Rectal smooth muscle tissue (tissue), 1 donor: ENCODE results near the gene AVPR1A.
"Not testable (repeated sequence)": the region's sequence is repeated elsewhere in the genome, so short reads cannot be mapped to it uniquely, and the experiment has no call there.

Experiments
- H3K27ac ChIP-seq: one replicate; pipeline ENCODE4 v1.7.0; 2013; ENCODE audit warnings: low read depth, low read length, inconsistent platforms
- H3K27me3 ChIP-seq: one replicate; pipeline ENCODE4 v1.7.0; 2013; ENCODE audit warnings: low read length; ENCODE audit not compliant: control insufficient read depth, insufficient read depth
- H3K36me3 ChIP-seq: one replicate; pipeline ENCODE4 v1.7.0; 2013; ENCODE audit warnings: low read length; ENCODE audit not compliant: control insufficient read depth, insufficient read depth
- H3K4me1 ChIP-seq: one replicate; pipeline ENCODE4 v1.7.0; 2013; ENCODE audit warnings: low read length; ENCODE audit not compliant: control insufficient read depth, insufficient read depth
- H3K4me3 ChIP-seq: one replicate; pipeline ENCODE4 v1.7.0; 2013; ENCODE audit warnings: low read length
- H3K9ac ChIP-seq: one replicate; pipeline ENCODE4 v1.7.0; 2013; ENCODE audit warnings: low read length

AVPR1A gene

DNA sequence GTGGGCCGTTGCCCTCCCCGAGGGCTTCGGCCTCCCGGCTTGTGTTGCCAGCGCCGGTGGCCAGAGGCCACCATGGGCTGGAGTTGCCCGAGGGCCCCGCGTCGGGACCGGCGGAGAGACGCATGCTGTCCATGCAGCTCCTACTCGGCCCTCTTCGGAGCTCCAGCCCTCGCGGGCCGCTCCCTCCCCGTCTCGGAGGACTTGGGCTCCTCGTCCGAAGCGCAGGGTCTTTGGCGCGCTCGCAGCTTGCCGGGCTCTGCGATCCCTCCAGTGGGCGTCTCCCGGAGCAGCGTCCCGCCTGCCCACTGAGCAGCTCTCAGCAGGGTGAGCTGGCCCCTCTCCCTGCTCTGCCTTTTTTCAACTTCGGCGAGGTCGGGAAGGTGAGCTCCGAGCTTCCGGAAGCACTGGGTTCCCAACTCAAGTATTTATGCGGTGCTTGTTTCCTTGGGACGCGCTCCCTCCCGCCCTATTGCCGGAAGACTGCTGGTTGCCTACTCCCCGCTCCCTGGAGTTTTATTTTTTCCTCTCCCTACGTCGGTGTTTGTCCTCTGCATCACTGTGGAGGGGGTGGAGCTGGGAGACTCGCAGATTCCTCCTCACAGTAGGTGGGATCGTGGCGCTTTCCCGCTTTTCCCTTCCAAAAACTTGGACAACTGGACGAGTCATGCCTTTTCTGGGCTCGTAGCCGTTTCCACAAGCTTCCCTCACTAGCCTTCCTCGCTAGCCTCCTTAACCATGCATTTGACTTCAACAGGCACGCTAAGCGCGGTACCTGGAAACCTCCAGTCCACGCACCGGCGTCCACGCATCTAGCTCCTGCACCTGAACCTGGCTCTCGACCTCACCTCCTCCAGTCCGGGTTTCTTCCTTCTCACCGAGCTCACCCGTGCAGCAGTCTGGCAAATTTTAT, at the start of gene AVPR1A:
AVPR1A (minus strand) TSS at position 489 of the 910 bp plus-strand sequence; CDS start at position 124, 365 bp downstream.
- Histone ChIP-seq H3K27ac (no peak within 1 kb of the TSS), H3K4me3 (peak within 1 kb of the TSS; percentile 56), H3K36me3 (no peaks in the 10 kb centered on the region), H3K4me1 (no peaks in the 10 kb centered on the region), H3K27me3 (peaks cover 17% of the 10 kb centered on the region), H3K9ac (no peak within 1 kb of the TSS)

DNA sequence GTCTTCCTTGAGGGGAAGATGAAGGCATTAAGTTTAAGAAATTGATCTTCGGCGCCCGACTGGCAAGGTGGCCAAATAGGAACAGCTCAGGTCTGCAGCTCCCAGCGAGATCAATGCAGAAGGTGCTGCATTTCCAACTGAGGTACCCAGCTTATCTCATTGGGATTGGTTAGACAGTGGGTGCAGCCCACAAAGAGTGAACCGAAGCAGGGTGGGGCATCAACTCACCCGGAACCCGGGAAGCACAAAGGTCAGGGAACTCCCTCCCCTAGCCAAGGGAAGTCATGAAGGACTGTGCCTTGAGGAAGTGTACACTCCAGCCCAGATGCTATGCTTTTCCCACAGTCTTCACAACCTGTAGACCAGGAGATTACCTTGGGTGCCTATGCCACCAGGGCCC, 45.2 kb upstream of the AVPR1A start:
- no peak overlapping the region for H3K4me3 ChIP-seq
- H3K4me1 ChIP-seq, result no peaks in the 10 kb centered on the region
- no peaks in the 10 kb centered on the region for H3K27me3 ChIP-seq
- no peak overlapping the region for H3K9ac ChIP-seq
- H3K36me3 ChIP-seq, result no peaks in the 10 kb centered on the region
- H3K27ac ChIP-seq, result no peak overlapping the region

DNA sequence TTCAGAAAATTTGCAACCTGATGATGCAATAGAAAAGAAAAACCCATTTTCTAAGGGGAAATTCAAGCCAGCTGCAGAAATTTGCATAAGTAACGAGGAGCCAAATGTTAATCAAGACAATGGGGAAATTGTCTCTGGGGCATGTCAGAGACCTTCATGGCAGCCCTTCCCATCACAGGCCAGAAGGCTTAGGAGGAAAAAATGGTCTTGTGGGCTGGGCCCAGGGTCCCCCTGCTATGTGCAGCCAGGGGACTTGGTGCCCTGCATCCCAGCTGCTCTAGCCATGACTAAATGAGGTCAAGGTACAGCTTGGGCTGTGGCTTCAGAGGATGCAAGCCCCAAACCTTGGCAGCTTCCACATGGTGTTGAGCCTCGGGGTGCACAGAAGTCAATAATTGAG, 28.2 kb upstream of the AVPR1A start:
- H3K4me3 ChIP-seq, result no peak overlapping the region
- no peaks in the 10 kb centered on the region for H3K4me1 ChIP-seq
- no peak overlapping the region for H3K27ac ChIP-seq
- no peaks in the 10 kb centered on the region for H3K36me3 ChIP-seq
- H3K9ac ChIP-seq, result no peak overlapping the region
- H3K27me3 ChIP-seq, result no peaks in the 10 kb centered on the region

DNA sequence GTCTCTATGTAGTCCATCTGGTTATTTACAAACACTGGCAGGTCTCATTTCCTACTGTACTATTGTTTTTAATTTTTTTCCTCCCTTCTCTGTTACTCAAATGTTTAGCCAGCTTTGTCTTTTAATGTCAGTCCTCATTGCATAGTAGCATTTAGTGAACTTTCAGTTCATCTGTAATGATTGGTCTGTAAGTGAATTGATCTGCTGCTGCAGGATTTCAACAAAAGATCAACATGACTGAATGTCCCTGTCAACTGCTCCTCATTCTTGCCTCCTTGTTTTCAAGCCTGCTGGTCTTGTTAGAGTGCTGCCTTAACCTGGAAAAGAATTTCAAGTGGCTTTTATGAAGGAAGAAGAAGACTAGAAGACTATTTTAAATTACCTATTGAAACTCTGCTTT, 19.3 kb upstream of the AVPR1A start:
- Histone ChIP-seq H3K4me1 (no peaks in the 10 kb centered on the region), H3K36me3 (no peaks in the 10 kb centered on the region), H3K9ac (no peak overlapping the region), H3K27me3 (no peaks in the 10 kb centered on the region), H3K4me3 (no peak overlapping the region), H3K27ac (no peak overlapping the region)

DNA sequence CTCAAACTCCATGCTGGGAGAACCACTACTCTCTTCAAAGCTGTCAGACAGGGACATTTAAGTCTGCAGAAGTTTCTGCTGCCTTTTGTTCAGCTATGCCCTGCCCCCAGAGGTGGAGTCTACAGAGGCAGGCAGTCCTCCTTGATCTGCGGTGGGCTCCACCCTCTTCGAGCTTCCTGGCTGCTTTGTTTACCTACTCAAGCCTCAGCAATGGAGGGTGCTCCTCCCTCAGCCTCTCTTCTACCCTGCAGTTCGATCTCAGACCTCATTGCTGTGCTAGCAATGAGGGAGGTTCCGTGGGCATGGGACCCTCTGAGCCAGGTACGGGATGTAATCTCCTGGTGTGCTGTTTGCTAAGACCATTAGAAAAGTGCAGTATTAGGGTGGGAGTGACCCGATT, 16.7 kb upstream of the AVPR1A start:
- H3K4me1 ChIP-seq, H3K36me3 ChIP-seq, H3K9ac ChIP-seq, H3K27me3 ChIP-seq, H3K27ac ChIP-seq, H3K4me3 ChIP-seq: not testable (repeated sequence)

DNA sequence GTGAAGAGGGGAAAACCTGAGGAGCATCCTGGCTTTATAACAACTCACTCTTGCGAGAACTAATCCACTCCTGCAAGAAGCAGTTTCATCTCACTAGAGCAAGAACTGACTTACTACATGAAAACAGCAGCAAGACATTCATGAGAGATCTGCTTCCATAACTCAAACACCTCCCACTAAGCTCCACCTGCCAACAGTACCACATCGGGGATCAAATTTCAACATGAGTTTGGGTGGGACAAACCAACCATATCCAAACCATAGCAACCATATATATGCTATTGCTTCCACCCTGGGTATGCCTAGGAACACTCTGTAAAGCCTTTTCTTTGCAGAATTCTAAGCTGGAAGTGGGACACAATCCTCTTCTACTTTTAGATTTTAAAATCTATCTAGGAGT, 13.9 kb upstream of the AVPR1A start:
- Histone ChIP-seq H3K27me3 (no peaks in the 10 kb centered on the region), H3K9ac (no peak overlapping the region), H3K4me1 (no peaks in the 10 kb centered on the region), H3K27ac (no peak overlapping the region), H3K36me3 (no peaks in the 10 kb centered on the region), H3K4me3 (no peak overlapping the region)

DNA sequence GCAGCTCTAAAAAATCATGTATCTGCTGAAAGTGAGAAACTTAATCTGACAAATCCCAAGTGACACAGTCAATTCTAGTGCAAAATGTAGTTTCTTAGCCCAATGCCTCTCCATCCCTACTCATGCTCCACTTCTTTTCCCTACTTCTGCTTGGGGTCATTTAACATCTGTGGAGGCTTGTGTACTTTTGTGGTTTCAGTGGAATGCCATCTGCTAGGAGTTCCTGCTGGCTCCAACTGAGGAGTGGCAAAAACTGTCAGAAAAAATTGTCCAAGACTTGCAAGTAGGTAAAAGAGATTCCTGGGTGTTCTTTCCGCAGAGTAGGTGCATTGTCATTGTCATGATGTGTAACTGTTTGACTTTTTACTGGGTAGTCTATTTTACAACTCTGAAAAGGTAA, 12.5 kb upstream of the AVPR1A start:
- Histone ChIP-seq H3K4me3 (no peak overlapping the region), H3K4me1 (no peaks in the 10 kb centered on the region), H3K9ac (no peak overlapping the region), H3K27ac (no peak overlapping the region), H3K27me3 (no peaks in the 10 kb centered on the region), H3K36me3 (no peaks in the 10 kb centered on the region)

DNA sequence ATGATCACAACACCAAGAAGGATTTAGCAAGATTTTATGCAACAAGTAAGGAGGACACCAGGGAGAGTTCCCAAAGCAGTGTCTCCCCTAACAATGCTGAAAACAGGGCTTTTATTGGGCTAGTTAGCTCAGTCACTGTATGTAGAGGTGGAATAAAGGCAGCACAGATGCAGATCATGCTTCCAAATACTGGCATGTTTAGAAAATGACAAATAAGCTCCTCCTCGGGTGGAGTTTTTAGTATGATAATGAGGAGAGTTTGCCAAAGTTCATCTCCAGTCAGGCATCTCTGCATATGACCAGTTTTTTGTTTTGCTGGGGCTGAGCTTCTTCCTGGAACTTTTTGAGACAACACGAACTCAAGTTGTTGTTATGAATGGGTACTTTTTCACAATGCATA, 4.4 kb upstream of the AVPR1A start:
- Histone ChIP-seq H3K27me3 (peaks cover 9% of the 10 kb centered on the region), H3K4me1 (no peaks in the 10 kb centered on the region), H3K36me3 (no peaks in the 10 kb centered on the region)

DNA sequence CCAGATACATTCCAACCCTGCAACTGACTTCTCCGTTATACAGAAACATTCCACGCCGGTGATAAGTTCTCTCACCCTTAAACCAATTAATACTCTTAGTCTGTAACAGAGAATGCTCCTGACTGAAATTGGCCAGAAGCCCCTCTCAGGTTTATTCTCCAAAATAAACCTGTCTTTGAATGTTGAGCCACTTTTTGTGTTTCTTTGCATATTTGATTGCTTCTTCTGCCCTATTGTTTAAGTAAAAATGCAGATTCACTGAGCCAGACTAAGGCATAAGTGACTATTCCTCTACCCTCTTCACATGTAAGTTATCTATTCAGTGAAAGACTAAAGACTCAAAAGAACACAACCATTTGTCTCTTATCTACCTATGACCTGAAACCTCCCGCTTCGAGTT, 3.6 kb upstream of the AVPR1A start:
- H3K27ac ChIP-seq, result no peak overlapping the region
- H3K4me1 ChIP-seq, result no peaks in the 10 kb centered on the region
- no peak overlapping the region for H3K4me3 ChIP-seq
- no peaks in the 10 kb centered on the region for H3K36me3 ChIP-seq
- H3K27me3 ChIP-seq, result peaks cover 17% of the 10 kb centered on the region
- no peak overlapping the region for H3K9ac ChIP-seq

More for the DNA sequence above, 4.4 kb upstream of the AVPR1A start:
- H3K4me3 ChIP-seq, result no peak overlapping the region
- no peak overlapping the region for H3K27ac ChIP-seq
- no peak overlapping the region for H3K9ac ChIP-seq

DNA sequence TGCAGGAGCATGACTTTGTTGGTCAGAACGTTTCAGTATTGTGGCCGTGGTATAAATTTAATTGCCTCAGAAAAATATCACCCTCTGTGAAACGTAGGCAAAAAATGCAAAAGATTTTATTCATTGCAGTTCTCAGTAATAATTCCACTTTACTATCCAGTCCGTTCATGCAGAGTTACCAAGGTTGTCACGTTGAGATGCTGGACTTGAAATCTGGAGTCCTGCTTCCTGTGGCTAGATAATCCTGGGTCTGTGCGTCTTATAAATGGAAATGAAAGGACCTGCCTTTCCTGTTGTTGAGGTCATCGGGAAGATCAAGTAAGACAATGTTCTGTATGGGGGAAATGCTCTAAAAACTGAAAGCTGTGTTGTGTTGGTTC, 1.3 kb upstream of the AVPR1A start:
- Histone ChIP-seq H3K36me3 (no peaks in the 10 kb centered on the region), H3K27me3 (peaks cover 17% of the 10 kb centered on the region), H3K27ac (no peak overlapping the region), H3K4me1 (no peaks in the 10 kb centered on the region), H3K4me3 (peak overlapping the region; percentile 56), H3K9ac (no peak overlapping the region)

DNA sequence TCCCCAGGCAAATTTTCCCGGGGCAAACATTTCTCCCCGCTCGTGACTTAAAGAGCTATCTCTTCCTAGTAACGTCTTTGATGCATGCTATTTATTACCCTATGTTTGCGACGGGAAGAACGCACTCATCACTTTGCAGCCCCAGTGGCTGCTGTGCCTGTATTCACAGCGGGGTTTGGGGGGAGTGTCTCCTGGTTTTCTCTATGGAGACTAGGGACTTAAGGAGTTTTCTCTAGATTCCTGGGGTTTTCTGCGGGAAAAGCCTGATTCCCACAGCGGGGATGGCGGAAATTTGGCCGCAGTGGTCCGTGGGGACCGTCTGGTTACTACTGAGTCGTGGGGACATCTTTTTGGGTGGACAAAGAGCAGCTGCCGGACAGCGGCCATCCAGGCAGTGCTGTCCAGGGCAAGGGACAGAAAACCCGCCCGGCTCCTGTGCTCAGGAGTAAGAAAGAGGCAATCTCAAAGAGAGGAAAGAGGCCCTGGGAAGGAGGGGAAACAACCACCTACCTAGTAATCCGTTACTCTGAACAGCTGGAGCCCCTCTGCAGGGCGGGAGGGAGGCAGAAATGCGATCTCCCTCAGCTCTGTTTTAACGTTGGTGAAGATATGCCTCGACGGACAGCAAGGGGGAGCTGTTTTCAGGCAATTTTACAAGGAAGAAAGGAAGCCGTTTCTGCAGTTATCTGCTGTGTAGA, 771 bp upstream of the AVPR1A start:
- Histone ChIP-seq H3K36me3 (no peaks in the 10 kb centered on the region), H3K4me3 (peak overlapping the region; percentile 56), H3K9ac (no peak overlapping the region), H3K27ac (no peak overlapping the region), H3K27me3 (peaks cover 17% of the 10 kb centered on the region), H3K4me1 (no peaks in the 10 kb centered on the region)

DNA sequence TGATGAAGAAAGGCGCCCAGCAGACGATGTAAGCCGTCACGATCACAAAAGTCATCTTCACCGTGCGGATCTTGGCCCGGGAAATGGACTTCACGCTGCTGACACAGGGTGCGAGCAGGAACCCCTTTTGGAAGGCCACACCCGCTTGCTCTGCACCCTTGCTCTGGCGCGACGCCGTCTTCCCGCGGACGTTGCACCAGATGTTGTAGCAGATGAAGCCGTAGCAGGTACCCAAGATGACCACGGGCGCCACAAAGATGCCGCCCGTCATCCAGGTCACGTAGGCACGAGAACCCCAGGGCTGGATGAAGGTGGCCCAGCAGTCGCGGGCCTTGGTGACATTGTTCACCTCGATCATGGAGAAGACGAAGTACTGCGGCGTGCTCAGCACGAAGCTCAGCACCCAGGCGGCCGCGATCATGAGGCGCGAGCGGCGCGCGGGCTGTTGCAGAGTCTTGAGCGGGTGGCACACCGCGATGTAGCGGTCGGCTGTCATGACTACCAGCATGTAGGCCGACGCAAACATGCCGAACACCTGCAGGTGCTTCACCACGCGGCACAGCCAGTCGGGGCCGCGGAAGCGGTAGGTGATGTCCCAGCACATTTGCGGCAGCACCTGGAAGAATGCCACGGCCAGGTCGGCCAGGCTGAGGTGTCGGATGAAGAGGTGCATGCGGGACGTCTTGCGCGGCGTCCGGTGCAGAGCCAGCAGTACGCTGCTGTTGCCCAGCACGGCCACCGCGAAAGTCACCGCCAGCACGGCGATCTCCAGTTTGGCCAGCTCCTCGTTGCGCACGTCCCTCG, 890 bp downstream of the AVPR1A start:
- Histone ChIP-seq H3K4me3 (peak overlapping the region; percentile 56), H3K4me1 (no peaks in the 10 kb centered on the region), H3K36me3 (no peaks in the 10 kb centered on the region), H3K9ac (peak overlapping the region; percentile 11), H3K27me3 (peaks cover 17% of the 10 kb centered on the region), H3K27ac (no peak overlapping the region)
